Astrocyte (in vitro differentiated cells and primary cell): ENCODE results near the gene LDLRAD4. TPM values are rescaled to one million over a fixed set of nuclear protein-coding genes. Genes with fewer than 3 reads are reported as not detected.
A peak's percentile ranks its signal among the peaks of the same experiment; 100 is the strongest.

ENCODE experiments used
- DNase-seq: peaks from one replicate; pipeline ENCODE4 v3.0.0-alpha.2; 2010; ENCODE audit warnings: low read depth
- FAIRE-seq: peaks from 2 replicates; lab custom pipeline; 2011; peaks lifted over from hg19 to GRCh38; lab: Jason Lieb, UNC
- H2AFZ ChIP-seq: 2 replicates; pipeline ENCODE4 v1.6.0; 2012; ENCODE audit warnings: low read depth, low read length, inconsistent platforms
- H3K27ac ChIP-seq: 2 replicates; pipeline ENCODE4 v1.5.1; 2011; ENCODE audit warnings: low read depth, low read length, inconsistent platforms
- H3K27me3 ChIP-seq: 2 replicates; pipeline ENCODE4 v1.6.0; 2011; ENCODE audit warnings: low read length, inconsistent platforms; ENCODE audit not compliant: insufficient read depth
- H3K36me3 ChIP-seq: 2 replicates; pipeline ENCODE4 v1.5.1; 2011; ENCODE audit warnings: low read length, inconsistent platforms; ENCODE audit not compliant: insufficient read depth
- H3K4me1 ChIP-seq: 2 replicates; pipeline ENCODE4 v1.5.1; 2011; ENCODE audit warnings: low read length, inconsistent platforms; ENCODE audit not compliant: insufficient read depth
- H3K4me2 ChIP-seq: 2 replicates; pipeline ENCODE4 v1.6.0; 2012; ENCODE audit warnings: low read length, inconsistent platforms
- H3K4me3 ChIP-seq: 2 replicates; pipeline ENCODE4 v1.5.1; 2011; ENCODE audit warnings: low read depth, mild to moderate bottlenecking, low read length, inconsistent platforms; ENCODE audit not compliant: insufficient read depth
- H3K79me2 ChIP-seq: 2 replicates; pipeline ENCODE4 v1.6.0; 2012; ENCODE audit warnings: mild to moderate bottlenecking, low read length, inconsistent platforms; ENCODE audit not compliant: insufficient read depth
- H3K9ac ChIP-seq: 2 replicates; pipeline ENCODE4 v1.6.0; 2012; ENCODE audit warnings: mild to moderate bottlenecking, low read length, inconsistent platforms
- H3K9me3 ChIP-seq: 2 replicates; pipeline ENCODE4 v1.5.1; 2012; ENCODE audit warnings: low read depth, mild to moderate bottlenecking, low read length, inconsistent platforms; ENCODE audit not compliant: insufficient read depth
- H4K20me1 ChIP-seq: 2 replicates; pipeline ENCODE4 v1.6.0; 2012; ENCODE audit warnings: low read length, inconsistent platforms; ENCODE audit not compliant: insufficient read depth
- H3K27ac Mint-ChIP-seq: one replicate; pipeline ENCODE4 v1.8.0; 2021; ENCODE audit warnings: mild to moderate bottlenecking, mixed read lengths; ENCODE audit not compliant: unreplicated experiment
- H3K27me3 Mint-ChIP-seq: one replicate; pipeline ENCODE4 v1.8.0; 2021; ENCODE audit warnings: low read depth, mixed read lengths; ENCODE audit not compliant: unreplicated experiment
- H3K36me3 Mint-ChIP-seq: one replicate; pipeline ENCODE4 v1.8.0; 2021; ENCODE audit warnings: low read depth, mixed read lengths; ENCODE audit not compliant: unreplicated experiment
- H3K4me1 Mint-ChIP-seq: one replicate; pipeline ENCODE4 v1.8.0; 2021; ENCODE audit warnings: low read depth, mixed read lengths; ENCODE audit not compliant: unreplicated experiment
- H3K4me3 Mint-ChIP-seq: one replicate; pipeline ENCODE4 v1.8.0; 2021; ENCODE audit warnings: mild to moderate bottlenecking, moderate library complexity, mixed read lengths; ENCODE audit not compliant: unreplicated experiment
- H3K9me3 Mint-ChIP-seq: one replicate; pipeline ENCODE4 v1.8.0; 2021; ENCODE audit warnings: mild to moderate bottlenecking, mixed read lengths; ENCODE audit not compliant: unreplicated experiment
- CTCF ChIP-seq: IDR thresholded peaks from 2 replicates; pipeline ENCODE4 v1.5.1; 2011; ENCODE audit warnings: low read depth, mild to moderate bottlenecking, inconsistent platforms, low read length, moderate library complexity; ENCODE audit not compliant: insufficient read depth
- EZH2 ChIP-seq: IDR thresholded peaks from 2 replicates; pipeline ENCODE4 v1.6.1; 2012; ENCODE audit warnings: mild to moderate bottlenecking, low read length, inconsistent platforms; ENCODE audit not compliant: insufficient read depth
- total RNA-seq: library from RNA; stranded (reverse); gene quantifications from 2 replicates; pipeline ENCODE4 v1.2.1, GENCODE V29; 2021

LDLRAD4 gene
- total RNA-seq, 1 donor from 2014 or later = 26.0 TPM

DNA sequence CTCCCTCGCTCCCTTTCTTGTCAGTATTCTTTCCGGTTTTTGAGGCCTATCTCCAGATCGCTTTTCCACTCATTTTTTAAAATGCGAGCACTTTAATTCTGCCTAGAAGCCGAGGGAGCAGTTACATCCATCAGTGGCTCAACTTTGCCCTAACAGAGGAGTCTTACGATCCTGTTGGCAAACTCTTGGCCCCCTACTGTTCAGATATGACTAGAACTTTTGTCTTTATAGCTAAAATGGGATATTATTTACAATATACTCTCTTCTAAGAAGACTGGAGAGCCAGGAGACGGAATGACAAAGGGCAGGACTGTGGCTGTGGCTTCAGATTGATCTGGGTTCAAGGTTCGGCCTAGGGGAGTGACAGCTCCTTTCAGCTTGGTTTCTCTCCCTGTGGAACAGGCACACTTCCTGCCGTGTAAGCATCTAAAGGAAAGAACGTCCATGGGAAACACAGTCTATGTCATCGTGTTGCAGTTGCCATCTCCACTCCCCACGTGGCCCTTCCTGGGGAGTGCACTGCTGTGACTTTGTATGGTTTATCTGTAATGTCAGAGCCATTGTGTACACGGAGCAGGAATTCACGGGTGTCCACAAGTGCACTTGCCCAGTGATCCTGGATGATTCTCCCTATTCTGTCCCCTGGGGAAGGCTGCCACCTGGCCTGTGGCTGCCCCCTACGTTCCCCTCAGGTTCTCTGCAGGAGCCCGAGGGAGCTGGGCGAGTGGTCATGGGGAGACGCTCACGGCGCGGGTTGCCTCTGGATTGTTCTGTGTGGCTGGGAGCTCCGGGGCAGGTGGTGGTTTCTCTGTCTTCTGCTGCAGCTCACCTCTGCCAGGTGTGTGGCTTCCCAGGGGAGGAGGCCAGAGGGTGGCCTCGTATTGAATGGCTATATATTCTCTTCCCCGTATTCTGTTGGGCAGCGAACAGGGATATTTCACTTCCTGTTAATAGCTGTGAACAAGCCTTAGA lies 222.0 kb downstream of the LDLRAD4 start:
- Mint-ChIP-seq H3K27ac (no peak overlapping the region), H3K36me3 (peaks cover 10% of the 10 kb centered on the region), H3K4me1 (peaks cover 38% of the 10 kb centered on the region), H3K27me3 (no peaks in the 10 kb centered on the region), H3K9me3 (no peaks in the 10 kb centered on the region), H3K4me3 (no peak overlapping the region)
- no peak for FAIRE-seq
- Histone ChIP-seq H3K36me3 (no peaks in the 10 kb centered on the region), H3K4me3 (no peak overlapping the region), H3K79me2 (no peaks in the 10 kb centered on the region), H3K4me2 (no peak overlapping the region), H3K9me3 (no peaks in the 10 kb centered on the region), H3K4me1 (peaks cover 20% of the 10 kb centered on the region), H3K27me3 (no peaks in the 10 kb centered on the region), H3K9ac (no peak overlapping the region), H2AFZ (no peak overlapping the region), H3K27ac (no peak overlapping the region), H4K20me1 (no peaks in the 10 kb centered on the region)
- no peak for TF ChIP-seq EZH2
- no peak for TF ChIP-seq CTCF
- DNase-seq = no peak

DNA sequence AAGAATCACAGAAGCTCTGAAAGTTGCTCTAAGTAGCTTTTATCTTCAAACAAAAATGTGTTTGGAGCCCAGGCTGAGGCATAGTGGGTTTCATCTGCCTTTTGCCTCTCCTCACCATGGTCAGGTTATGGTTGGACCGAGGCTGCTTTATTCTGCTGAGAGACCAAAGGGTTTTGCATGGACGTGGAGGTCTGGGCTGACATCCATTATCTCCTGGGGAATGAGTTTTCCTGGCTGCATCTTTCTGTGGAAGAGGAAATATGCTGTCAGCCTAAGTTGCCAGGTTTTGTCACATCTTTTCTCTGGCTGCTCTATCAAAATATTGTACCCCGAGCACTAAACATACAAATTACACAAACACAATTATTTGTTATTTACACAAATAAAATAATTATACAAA lies 223.2 kb downstream of the LDLRAD4 start:
- Histone ChIP-seq H3K27ac (no peak overlapping the region), H3K4me1 (peaks cover 19% of the 10 kb centered on the region), H3K79me2 (no peaks in the 10 kb centered on the region), H2AFZ (no peak overlapping the region), H3K9me3 (no peaks in the 10 kb centered on the region), H4K20me1 (no peaks in the 10 kb centered on the region), H3K9ac (no peak overlapping the region), H3K27me3 (no peaks in the 10 kb centered on the region), H3K36me3 (no peaks in the 10 kb centered on the region), H3K4me3 (no peak overlapping the region), H3K4me2 (no peak overlapping the region)
- H3K4me1 Mint-ChIP-seq = peaks cover 29% of the 10 kb centered on the region
- no peaks in the 10 kb centered on the region for H3K27me3 Mint-ChIP-seq
- no peak overlapping the region for H3K4me3 Mint-ChIP-seq
- no peak overlapping the region for H3K27ac Mint-ChIP-seq
- H3K36me3 Mint-ChIP-seq = peaks cover 10% of the 10 kb centered on the region
- FAIRE-seq = peak; percentile 32
- no peaks in the 10 kb centered on the region for H3K9me3 Mint-ChIP-seq
- no peak for TF ChIP-seq EZH2
- TF ChIP-seq CTCF = no peak
- DNase-seq = no peak

GRCh38 chr18:13442451-13442850 lies 223.9 kb downstream of the LDLRAD4 start:
- Histone ChIP-seq H3K4me3 (no peak overlapping the region), H3K27ac (no peak overlapping the region), H3K4me2 (no peak overlapping the region), H3K4me1 (peaks cover 17% of the 10 kb centered on the region), H4K20me1 (no peaks in the 10 kb centered on the region), H3K36me3 (no peaks in the 10 kb centered on the region), H3K9ac (no peak overlapping the region), H3K9me3 (no peaks in the 10 kb centered on the region), H3K27me3 (no peaks in the 10 kb centered on the region), H3K79me2 (no peaks in the 10 kb centered on the region), H2AFZ (no peak overlapping the region)
- TF ChIP-seq CTCF = no peak
- TF ChIP-seq EZH2 = no peak
- H3K4me1 Mint-ChIP-seq = peaks cover 27% of the 10 kb centered on the region
- no peak for DNase-seq
- no peak overlapping the region for H3K27ac Mint-ChIP-seq
- FAIRE-seq = no peak
- H3K36me3 Mint-ChIP-seq = peaks cover 10% of the 10 kb centered on the region
- H3K9me3 Mint-ChIP-seq = no peaks in the 10 kb centered on the region
- no peaks in the 10 kb centered on the region for H3K27me3 Mint-ChIP-seq
- H3K4me3 Mint-ChIP-seq = no peak overlapping the region
